Fibroblast of skin of right biceps (primary cell): ENCODE measurements around the gene SLC22A14.
A peak's percentile ranks its signal among the peaks of the same experiment; 100 is the strongest.
"Not testable (repeated sequence)": the region's sequence is repeated elsewhere in the genome, so short reads cannot be mapped to it uniquely, and the experiment has no call there.

Source experiments
- DNase-seq: peaks from one replicate; pipeline ENCODE4 v3.0.0-alpha.2; 2013

The SLC22A14 gene, protein sequence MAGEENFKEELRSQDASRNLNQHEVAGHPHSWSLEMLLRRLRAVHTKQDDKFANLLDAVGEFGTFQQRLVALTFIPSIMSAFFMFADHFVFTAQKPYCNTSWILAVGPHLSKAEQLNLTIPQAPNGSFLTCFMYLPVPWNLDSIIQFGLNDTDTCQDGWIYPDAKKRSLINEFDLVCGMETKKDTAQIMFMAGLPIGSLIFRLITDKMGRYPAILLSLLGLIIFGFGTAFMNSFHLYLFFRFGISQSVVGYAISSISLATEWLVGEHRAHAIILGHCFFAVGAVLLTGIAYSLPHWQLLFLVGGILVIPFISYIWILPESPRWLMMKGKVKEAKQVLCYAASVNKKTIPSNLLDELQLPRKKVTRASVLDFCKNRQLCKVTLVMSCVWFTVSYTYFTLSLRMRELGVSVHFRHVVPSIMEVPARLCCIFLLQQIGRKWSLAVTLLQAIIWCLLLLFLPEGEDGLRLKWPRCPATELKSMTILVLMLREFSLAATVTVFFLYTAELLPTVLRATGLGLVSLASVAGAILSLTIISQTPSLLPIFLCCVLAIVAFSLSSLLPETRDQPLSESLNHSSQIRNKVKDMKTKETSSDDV

DNA sequence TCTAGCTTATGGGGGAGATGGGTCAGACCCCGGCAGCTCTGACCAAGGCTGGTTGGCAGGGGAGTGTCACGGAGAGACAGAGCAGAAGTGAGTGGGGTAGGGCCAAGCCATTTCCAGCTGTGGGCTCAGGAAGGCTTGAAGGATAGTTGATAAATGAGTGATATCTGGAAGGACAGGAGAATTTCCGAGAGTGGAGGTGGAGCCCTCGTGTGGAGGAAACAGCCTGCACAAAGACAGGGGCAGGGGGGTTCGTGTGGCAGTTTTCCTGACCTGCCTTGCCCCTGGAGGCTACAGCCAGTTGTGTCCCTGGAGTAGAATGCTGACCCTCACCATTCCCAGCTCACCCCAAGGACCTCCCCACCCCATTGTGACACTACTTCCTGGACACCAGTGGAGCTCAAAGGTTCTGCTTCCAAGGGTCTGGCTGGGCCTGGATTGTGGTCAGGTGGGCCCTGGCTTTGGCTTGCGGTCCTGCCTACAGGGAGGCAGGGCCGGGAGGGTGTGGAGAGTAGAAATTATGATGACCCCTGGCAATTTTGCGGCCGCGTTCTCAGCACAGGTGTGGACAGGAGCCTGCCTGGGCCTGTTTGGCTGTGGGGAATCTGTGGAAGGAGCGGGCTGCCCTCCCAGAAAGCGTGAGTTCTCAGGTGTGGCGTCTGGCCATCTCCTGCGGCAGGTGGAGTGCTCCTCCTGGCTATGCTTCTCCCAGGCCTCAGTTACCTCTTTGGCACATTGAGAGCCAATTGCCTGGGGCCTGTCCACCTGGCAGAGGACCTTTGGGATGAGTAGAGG lies at the start of gene SLC22A14:
TSS of gene SLC22A14 (plus strand) at position 400 of the 792 bp plus-strand sequence. CDS start 23,733 bp downstream, outside the sequence.
- DNase-seq, result no peak

- DNase-seq, result no peak
Observed at GRCh38 chr3:38232701-38233100, 49.4 kb upstream of the SLC22A14 start.

- no peak for DNase-seq
Observed at GRCh38 chr3:38235466-38235865, 46.6 kb upstream of the SLC22A14 start.

- DNase-seq, result no peak
Observed at GRCh38 chr3:38238416-38239008, 43.6 kb upstream of the SLC22A14 start.

- not testable (repeated sequence) for DNase-seq
Observed at GRCh38 chr3:38242812-38243211, 39.3 kb upstream of the SLC22A14 start.

- DNase-seq, result no peak
Observed at GRCh38 chr3:38245930-38246329, 36.2 kb upstream of the SLC22A14 start.

GRCh38 chr3:38247366-38248035 lies 34.6 kb upstream of the SLC22A14 start:
- DNase-seq, result peak; percentile 86

DNA sequence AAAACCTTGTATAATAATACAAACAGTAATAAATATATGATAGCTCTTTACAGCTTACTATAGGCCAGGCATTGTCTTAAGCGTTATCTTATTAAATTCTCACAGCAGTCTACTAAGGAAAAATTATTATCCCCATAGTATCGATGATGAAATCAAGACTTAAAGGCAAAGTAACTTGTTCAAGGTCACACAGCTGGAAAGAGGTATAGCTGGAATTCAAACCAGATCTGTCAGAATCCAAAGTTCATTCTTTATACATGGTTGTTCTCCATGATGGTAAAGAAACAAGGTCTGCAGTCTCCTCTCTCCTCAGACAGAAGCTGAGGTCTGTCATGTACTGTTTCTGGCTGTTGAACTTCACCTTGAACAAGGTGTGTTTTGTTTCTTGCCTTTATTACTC lies 31.9 kb upstream of the SLC22A14 start:
- DNase-seq, result no peak

- DNase-seq, result no peak
Observed at GRCh38 chr3:38251197-38251596, 30.9 kb upstream of the SLC22A14 start.

DNA sequence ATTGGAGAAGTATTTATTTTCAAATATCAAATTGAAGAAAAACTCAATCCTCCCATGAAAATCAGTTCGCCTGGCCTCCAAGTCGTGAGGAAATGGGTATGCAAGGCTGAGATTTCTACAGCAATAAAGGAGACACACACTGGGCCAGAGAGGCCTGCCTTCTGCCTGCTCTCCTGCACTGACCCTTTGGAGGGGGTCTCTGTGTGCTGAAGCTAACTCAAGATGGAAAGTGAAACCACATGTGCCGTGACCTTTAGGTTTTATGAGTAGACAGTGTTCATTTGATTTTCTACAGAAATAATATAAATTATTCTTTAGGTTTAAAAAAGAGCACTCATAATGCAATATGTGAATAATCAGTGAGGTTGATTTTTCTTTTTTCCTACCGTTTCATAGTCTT lies 28.4 kb upstream of the SLC22A14 start:
- no peak for DNase-seq

GRCh38 chr3:38254872-38255271 lies 27.2 kb upstream of the SLC22A14 start:
- no peak for DNase-seq

GRCh38 chr3:38255627-38256026 lies 26.5 kb upstream of the SLC22A14 start:
- DNase-seq, result no peak

- DNase-seq, result peak; percentile 12
Observed at GRCh38 chr3:38257583-38257982, 24.5 kb upstream of the SLC22A14 start.

GRCh38 chr3:38260474-38260873 lies 21.6 kb upstream of the SLC22A14 start:
- DNase-seq, result no peak

DNA sequence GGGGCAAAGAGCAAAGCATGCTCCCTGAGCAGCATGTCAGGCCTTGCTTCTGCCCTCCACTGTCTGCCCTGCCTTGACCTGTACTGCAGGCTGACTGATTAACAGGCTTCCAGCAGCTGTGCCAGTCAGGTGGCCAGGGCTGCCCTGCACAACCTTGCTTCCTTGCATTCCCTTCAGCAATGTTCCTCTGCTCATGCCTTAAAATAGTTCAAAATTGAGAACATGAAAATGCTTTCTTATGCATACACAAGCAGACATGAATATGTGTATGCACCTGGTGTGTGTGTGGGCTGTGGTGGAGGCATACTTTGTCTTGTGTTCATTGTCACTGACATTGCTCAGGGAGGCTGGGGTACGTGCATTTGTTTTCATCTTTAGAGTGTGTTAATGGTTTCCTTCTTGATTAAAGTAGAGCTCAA lies 17.7 kb upstream of the SLC22A14 start:
- DNase-seq, result no peak

GRCh38 chr3:38264779-38265178 lies 17.3 kb upstream of the SLC22A14 start:
- DNase-seq, result no peak

GRCh38 chr3:38265604-38266307 lies 16.3 kb upstream of the SLC22A14 start, which contains the start of gene SLC22A13:
Gene SLC22A13, plus strand, starts transcription at chr3:38265812. Its CDS starts 49 bp downstream, at chr3:38265861.
- DNase-seq, result no peak

GRCh38 chr3:38266810-38267209 lies 15.3 kb upstream of the SLC22A14 start:
- no peak for DNase-seq

GRCh38 chr3:38267662-38268061 lies 14.4 kb upstream of the SLC22A14 start:
- DNase-seq, result no peak

DNA sequence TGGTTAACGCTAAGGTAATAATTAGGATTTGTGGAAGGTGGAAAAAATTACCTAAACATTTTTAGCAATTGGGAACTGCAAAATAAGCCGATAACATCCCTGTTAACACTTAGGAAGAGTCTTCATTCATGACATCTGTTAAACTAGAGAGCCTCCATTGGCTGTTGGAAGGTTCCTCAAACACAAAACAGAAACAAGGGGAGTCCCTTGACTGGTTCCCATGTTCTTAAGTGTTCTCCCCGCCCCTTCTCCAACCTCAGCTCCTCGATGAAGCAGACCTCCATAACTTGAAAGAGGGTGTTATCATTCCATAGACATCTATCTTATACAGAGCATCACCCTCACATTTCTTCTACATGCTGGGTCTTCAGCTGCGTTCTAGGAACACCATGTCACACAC lies 14.0 kb upstream of the SLC22A14 start:
- DNase-seq, result no peak

DNA sequence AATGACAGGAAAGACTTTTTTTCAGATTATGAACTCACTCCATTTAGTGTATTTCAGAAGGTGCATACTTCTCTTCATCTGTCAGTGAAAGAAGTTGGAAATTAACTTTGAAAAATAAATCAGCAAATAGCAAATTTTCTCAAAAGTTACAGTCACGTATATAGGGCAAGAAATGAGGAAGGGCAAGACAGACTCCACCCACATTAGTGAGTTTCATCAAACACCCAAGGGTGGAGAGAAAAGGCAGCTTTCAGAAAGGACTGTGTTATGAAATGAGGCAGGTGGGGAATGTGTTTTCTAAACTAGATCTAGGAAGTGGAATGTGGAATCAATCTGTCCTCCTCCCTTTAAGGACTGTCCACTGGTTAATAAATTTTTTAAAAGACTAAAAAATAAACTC lies 13.6 kb upstream of the SLC22A14 start:
- no peak for DNase-seq

- DNase-seq, result peak; percentile 8
Observed at GRCh38 chr3:38270606-38271005, 11.5 kb upstream of the SLC22A14 start.
